Hepatocyte (in vitro differentiated cells): ENCODE results near the gene NPHP1. TPM values are rescaled to one million over a fixed set of nuclear protein-coding genes. Genes with fewer than 3 reads are reported as not detected.

ENCODE experiments used
- DNase-seq: peaks from one replicate; pipeline ENCODE4 v3.0.0-alpha.2; 2016; ENCODE audit warnings: low spot score
- H2AFZ ChIP-seq: fragments of 200-600 bp; sonication (generic); 2 replicates; pipeline ENCODE4 v1.6.0; 2016; ENCODE audit warnings: antibody characterized with exemption, mild to moderate bottlenecking
- H3K27ac ChIP-seq: fragments of 200-600 bp; sonication (generic); 2 replicates; pipeline ENCODE4 v1.5.1; 2016; ENCODE audit warnings: mild to moderate bottlenecking
- H3K27me3 ChIP-seq: fragments of 200-600 bp; sonication (generic); 2 replicates; pipeline ENCODE4 v1.6.1; 2016
- H3K36me3 ChIP-seq: fragments of 200-600 bp; sonication (generic); replicated peaks from 2 replicates; pipeline ENCODE4 v1.5.1; 2016; ENCODE audit warnings: low read depth; ENCODE audit not compliant: insufficient read depth
- H3K4me1 ChIP-seq: fragments of 200-600 bp; sonication (generic); 2 replicates; pipeline ENCODE4 v1.5.1; 2016; ENCODE audit warnings: mild to moderate bottlenecking, moderate library complexity; ENCODE audit not compliant: insufficient read depth
- H3K4me2 ChIP-seq: fragments of 200-600 bp; sonication (generic); 2 replicates; pipeline ENCODE4 v1.6.0; 2016
- H3K4me3 ChIP-seq: fragments of 200-600 bp; sonication (generic); 2 replicates; pipeline ENCODE4 v1.5.1; 2016; ENCODE audit warnings: mild to moderate bottlenecking
- H3K79me2 ChIP-seq: fragments of 200-600 bp; sonication (generic); 2 replicates; pipeline ENCODE4 v1.6.0; 2017; ENCODE audit warnings: mild to moderate bottlenecking
- H3K9me2 ChIP-seq: fragments of 200-600 bp; sonication (generic); replicated peaks from 2 replicates; pipeline ENCODE4 v1.6.0; 2017; ENCODE audit warnings: mild to moderate bottlenecking; ENCODE audit not compliant: insufficient read depth
- H3K9me3 ChIP-seq: fragments of 200-600 bp; sonication (generic); 2 replicates; pipeline ENCODE4 v1.5.1; 2016; ENCODE audit warnings: low read depth, mild to moderate bottlenecking
- H4K20me1 ChIP-seq: fragments of 200-600 bp; sonication (generic); 2 replicates; pipeline ENCODE4 v1.6.0; 2016; ENCODE audit warnings: mild to moderate bottlenecking; ENCODE audit not compliant: insufficient read depth, poor library complexity, severe bottlenecking
- EZH2 ChIP-seq: fragments of 200-600 bp; sonication (generic); IDR thresholded peaks from 2 replicates; pipeline ENCODE4 v1.6.1; 2016; ENCODE audit warnings: antibody characterized with exemption, mild to moderate bottlenecking, borderline replicate concordance
- EZH2phosphoT487 ChIP-seq: fragments of 200-600 bp; sonication (generic); IDR thresholded peaks from one replicate; pipeline ENCODE4 v1.6.1; 2018; ENCODE audit warnings: antibody characterized with exemption, mild to moderate bottlenecking, low read depth, moderate library complexity; ENCODE audit not compliant: unreplicated experiment, severe bottlenecking
- WGBS: methylation state at CpG from one replicate; pipeline ENCODE4 v1.1.6; 2016; ENCODE audit warnings: low lambda C conversion rate; ENCODE audit errors: missing lambda C conversion rate; 5-methylcytosine and 5-hydroxymethylcytosine counted together
- polyA plus RNA-seq: library from polyadenylated mRNA; unstranded; fragments of >200 nt; fragmentation: Nextera tagmentation; extraction: Ambion mirVana; gene quantifications from 2 replicates; pipeline ENCODE4 v1.2.1, GENCODE V29; 2016
- total RNA-seq: library from RNA; depleted of rRNA; stranded (reverse); fragments of >200 nt; gene quantifications from 2 replicates; pipeline ENCODE4 v1.2.3, GENCODE V29; 2014
- TF ChIP-seq, protein P1 (sequence below): fragments of 200-600 bp; sonication (generic); IDR thresholded peaks from 2 replicates; pipeline ENCODE4 v1.5.1; 2016; ENCODE audit warnings: antibody characterized with exemption, mild to moderate bottlenecking; ENCODE audit not compliant: poor library complexity

The NPHP1 gene
- total and polyA plus RNA-seq, 2 experiments from 2014 or later: 1.3 to 1.6 TPM

DNA sequence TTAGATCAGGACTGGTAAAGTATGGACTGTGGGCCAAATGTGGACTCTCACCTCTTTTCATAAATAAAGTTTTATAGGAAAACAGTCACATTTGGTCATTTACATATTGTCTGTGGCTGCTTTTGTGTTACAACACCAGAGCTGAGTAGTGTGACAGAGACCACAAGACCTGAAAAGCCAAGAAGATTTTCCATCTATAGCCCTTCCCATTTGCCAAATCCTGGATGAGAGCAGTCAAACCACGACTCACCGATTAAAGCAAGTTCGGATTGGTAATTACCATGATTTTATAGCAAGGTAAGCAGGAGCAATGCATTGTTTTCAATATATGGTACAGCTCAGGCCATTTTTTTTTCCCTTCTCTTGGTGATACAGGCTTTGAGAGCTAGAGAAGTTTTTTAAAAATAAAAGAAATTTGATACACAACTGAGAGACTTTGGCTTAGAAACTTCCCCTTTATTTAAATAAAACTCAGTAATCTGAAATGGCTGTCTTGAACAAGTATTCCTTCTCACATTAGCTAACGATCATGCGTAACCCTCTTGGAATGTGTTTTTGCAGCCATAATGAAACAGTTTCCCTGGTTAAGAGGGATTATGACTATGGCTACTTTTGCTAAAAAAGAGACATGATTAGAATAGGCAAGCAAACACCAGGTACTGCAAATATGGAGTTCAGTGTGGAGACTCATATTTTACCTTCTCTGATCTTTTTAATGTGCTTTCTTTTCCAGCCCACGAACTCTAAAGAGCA is 79.7 kb downstream of the NPHP1 start:
- Histone ChIP-seq H3K9me3 (no peaks in the 10 kb centered on the region), H2AFZ (no peak overlapping the region), H3K27ac (no peak overlapping the region), H3K27me3 (no peaks in the 10 kb centered on the region), H3K4me1 (no peaks in the 10 kb centered on the region), H3K79me2 (no peaks in the 10 kb centered on the region), H4K20me1 (no peaks in the 10 kb centered on the region), H3K36me3 (no peaks in the 10 kb centered on the region), H3K4me3 (no peak overlapping the region), H3K9me2 (no peaks in the 10 kb centered on the region), H3K4me2 (no peak overlapping the region)
- 87% methylated on average over 6 of the region's 6 CpGs for WGBS
- DNase-seq: no peak
- TF ChIP-seq EZH2phosphoT487: no peak

GRCh38 chr2:110124038-110124825 is 80.6 kb downstream of the NPHP1 start:
- H3K79me2 ChIP-seq: no peaks in the 10 kb centered on the region
- no peak overlapping the region for H3K4me3 ChIP-seq
- H3K9me3 ChIP-seq: no peaks in the 10 kb centered on the region
- H4K20me1 ChIP-seq: no peaks in the 10 kb centered on the region
- H3K27me3 ChIP-seq: peaks cover under 1% of the 10 kb centered on the region
- TF ChIP-seq EZH2phosphoT487 (no peak), EZH2 (no peak)
- TF ChIP-seq, protein P1, sequence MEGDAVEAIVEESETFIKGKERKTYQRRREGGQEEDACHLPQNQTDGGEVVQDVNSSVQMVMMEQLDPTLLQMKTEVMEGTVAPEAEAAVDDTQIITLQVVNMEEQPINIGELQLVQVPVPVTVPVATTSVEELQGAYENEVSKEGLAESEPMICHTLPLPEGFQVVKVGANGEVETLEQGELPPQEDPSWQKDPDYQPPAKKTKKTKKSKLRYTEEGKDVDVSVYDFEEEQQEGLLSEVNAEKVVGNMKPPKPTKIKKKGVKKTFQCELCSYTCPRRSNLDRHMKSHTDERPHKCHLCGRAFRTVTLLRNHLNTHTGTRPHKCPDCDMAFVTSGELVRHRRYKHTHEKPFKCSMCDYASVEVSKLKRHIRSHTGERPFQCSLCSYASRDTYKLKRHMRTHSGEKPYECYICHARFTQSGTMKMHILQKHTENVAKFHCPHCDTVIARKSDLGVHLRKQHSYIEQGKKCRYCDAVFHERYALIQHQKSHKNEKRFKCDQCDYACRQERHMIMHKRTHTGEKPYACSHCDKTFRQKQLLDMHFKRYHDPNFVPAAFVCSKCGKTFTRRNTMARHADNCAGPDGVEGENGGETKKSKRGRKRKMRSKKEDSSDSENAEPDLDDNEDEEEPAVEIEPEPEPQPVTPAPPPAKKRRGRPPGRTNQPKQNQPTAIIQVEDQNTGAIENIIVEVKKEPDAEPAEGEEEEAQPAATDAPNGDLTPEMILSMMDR: no peak
- 93% methylated on average over 4 of the region's 4 CpGs for WGBS
- H3K4me2 ChIP-seq: no peak overlapping the region
- no peaks in the 10 kb centered on the region for H3K4me1 ChIP-seq
- H3K9me2 ChIP-seq: no peaks in the 10 kb centered on the region
- no peak for DNase-seq
- H2AFZ ChIP-seq: no peak overlapping the region
- H3K27ac ChIP-seq: no peak overlapping the region
- no peaks in the 10 kb centered on the region for H3K36me3 ChIP-seq

- H3K4me1 ChIP-seq: no peaks in the 10 kb centered on the region
- H3K4me3 ChIP-seq: no peak overlapping the region
- no peaks in the 10 kb centered on the region for H3K9me3 ChIP-seq
- TF ChIP-seq EZH2 (no peak), EZH2phosphoT487 (no peak)
- TF ChIP-seq, protein P1: no peak
- H3K36me3 ChIP-seq: no peaks in the 10 kb centered on the region
- no peaks in the 10 kb centered on the region for H3K9me2 ChIP-seq
- H3K27ac ChIP-seq: no peak overlapping the region
- no peak overlapping the region for H3K4me2 ChIP-seq
- H2AFZ ChIP-seq: no peak overlapping the region
- peaks cover 17% of the 10 kb centered on the region for H3K27me3 ChIP-seq
- H4K20me1 ChIP-seq: no peaks in the 10 kb centered on the region
- H3K79me2 ChIP-seq: no peaks in the 10 kb centered on the region
- 96% methylated on average over 3 of the region's 3 CpGs for WGBS
- no peak for DNase-seq
Observed at GRCh38 chr2:110121592-110121991, 83.2 kb downstream of the NPHP1 start.

DNA sequence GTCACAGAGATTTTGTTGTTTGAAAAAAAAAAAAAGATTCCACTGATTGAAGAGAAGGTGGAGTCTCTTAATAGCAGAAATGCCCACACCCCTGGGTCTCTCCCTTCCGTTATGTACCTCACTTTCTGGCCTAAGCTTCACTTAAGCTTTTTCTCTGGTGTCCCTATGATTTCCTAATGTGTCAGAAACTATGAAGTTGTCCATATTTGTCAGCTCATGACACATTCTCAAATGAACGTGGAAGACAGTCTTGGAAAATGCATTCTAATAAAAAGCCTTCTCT is 83.8 kb downstream of the NPHP1 start:
- Histone ChIP-seq H3K4me3 (no peak overlapping the region), H4K20me1 (no peaks in the 10 kb centered on the region), H3K36me3 (no peaks in the 10 kb centered on the region), H3K27ac (no peak overlapping the region), H2AFZ (no peak overlapping the region), H3K9me2 (no peaks in the 10 kb centered on the region), H3K9me3 (no peaks in the 10 kb centered on the region), H3K4me2 (no peak overlapping the region), H3K79me2 (no peaks in the 10 kb centered on the region), H3K4me1 (peaks cover 6% of the 10 kb centered on the region), H3K27me3 (peaks cover 23% of the 10 kb centered on the region)
- 88% methylated on average over 2 of the region's 2 CpGs for WGBS
- DNase-seq: no peak
- no peak for TF ChIP-seq EZH2phosphoT487
- TF ChIP-seq, protein P1: no peak
- TF ChIP-seq EZH2: no peak
